ENCODE results near the gene NFIC.

NFIC gene

DNA sequence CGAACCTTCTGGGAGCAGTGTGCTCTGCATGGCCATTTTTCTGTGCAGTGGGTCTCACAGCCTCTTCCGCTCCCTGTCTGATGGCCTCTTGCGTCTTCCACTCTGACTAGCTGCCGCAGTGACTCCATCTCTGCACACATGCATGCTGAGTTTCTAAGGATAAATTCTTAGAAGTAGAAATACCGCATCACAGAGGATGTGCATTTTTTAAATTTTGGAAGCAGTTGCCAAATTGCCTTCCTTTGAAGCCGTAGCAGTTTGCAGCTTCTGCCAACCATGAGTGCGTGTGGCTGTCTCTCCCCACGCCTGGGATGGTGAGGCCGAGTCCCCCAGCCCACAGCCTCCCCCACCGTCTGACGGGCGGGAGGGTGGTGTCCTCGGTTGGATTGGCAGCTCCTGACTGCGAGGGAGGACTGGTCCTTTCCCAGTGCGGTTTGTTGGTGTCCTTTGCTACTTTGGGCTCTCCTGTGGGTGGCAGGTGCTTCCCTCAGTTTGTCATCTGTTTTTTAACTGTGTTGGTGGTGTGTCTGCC, 149.6 kb downstream of the NFIC start:
- peaks cover 4 to 78% of the 10 kb centered on the region in 2 experiments for H3K36me3 ChIP-seq (ENCODE audit: control insufficient read depth in 1 of 2, insufficient read depth in 2 of 2, low read depth in 1 of 2, low read length in 2 of 2)
- H3K14ac ChIP-seq (ENCODE audit: low read length in 2 of 2): no peak overlapping the region
- no peak overlapping the region for H3K23ac ChIP-seq (ENCODE audit: low read length in 2 of 2)
- no peak overlapping the region for H2BK12ac ChIP-seq (ENCODE audit: low read length in 2 of 2)
- no peak overlapping the region for H2AK5ac ChIP-seq (ENCODE audit: low read length, severe bottlenecking)
- no peaks in the 10 kb centered on the region for H3K27me3 ChIP-seq (ENCODE audit: control insufficient read depth in 1 of 2, insufficient read depth in 1 of 2, low read length in 2 of 2)
- H3K4me3 ChIP-seq (ENCODE audit: insufficient read depth in 1 of 2, low read depth in 1 of 2, low read length in 2 of 2): no peak overlapping the region
- H3K4ac ChIP-seq (ENCODE audit: low read depth in 1 of 2, low read length in 2 of 2): no peak overlapping the region
- H2BK15ac ChIP-seq (ENCODE audit: low read depth, poor library complexity, severe bottlenecking): no peak overlapping the region
- DNase-seq: no peak
- no peak overlapping the region for H3K9ac ChIP-seq (ENCODE audit: low read length)
- no peak overlapping the region for H3K4me2 ChIP-seq (ENCODE audit: low read length, poor library complexity, severe bottlenecking)
- peaks cover 64% of the 10 kb centered on the region for H3K4me1 ChIP-seq (ENCODE audit: control insufficient read depth, insufficient read depth, low read depth, low read length)
- H4K91ac ChIP-seq (ENCODE audit: low read length): no peak overlapping the region
- no peak overlapping the region for H2AFZ ChIP-seq (ENCODE audit: low read depth, low read length)
- H3K18ac ChIP-seq (ENCODE audit: low read depth in 1 of 2, low read length in 2 of 2): no peak overlapping the region
- no peak overlapping the region for H2BK120ac ChIP-seq (ENCODE audit: low read depth, low read length)
- H3K9me3 ChIP-seq (ENCODE audit: control insufficient read depth, low read length): no peaks in the 10 kb centered on the region
- no peak overlapping the region for H4K8ac ChIP-seq (ENCODE audit: low read length)
- H2BK5ac ChIP-seq (ENCODE audit: low read depth, low read length, poor library complexity, severe bottlenecking): no peak overlapping the region
- H3K79me1 ChIP-seq (replicated peaks; ENCODE audit: low read length, poor library complexity, severe bottlenecking): peaks cover 16% of the 10 kb centered on the region
- no peak overlapping the region for H3K27ac ChIP-seq (ENCODE audit: low read length, poor library complexity, severe bottlenecking)
- 93% methylated on average over 15 of the region's 15 CpGs for WGBS

DNA sequence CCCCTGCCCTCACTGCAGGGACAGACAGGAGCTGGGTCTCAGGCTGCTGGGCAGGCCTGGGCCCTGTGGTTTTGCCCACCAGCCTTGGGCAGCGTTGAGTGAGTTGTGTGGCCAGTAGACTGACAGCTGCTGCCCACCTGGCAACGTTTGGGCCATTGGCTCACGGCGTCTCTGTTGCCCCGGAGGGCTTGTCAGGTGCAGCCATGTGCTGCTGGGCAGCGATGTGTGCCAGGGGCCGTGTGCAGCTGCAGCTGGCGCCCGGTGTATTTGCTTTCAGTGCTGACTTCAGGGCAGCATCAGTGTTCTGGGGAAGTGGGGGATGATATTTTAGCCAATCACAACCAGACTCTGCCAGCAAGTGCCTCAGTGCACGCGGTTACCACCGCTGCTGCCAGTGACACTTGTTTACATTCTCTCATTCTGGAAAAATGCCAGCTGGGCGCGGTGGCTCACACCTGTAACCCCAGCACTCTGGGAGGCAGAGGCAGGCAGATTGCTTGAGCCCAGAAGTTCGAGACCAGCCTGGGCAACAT, 150.4 kb downstream of the NFIC start:
- no peak overlapping the region for H2AFZ ChIP-seq (ENCODE audit: low read depth, low read length)

DNA sequence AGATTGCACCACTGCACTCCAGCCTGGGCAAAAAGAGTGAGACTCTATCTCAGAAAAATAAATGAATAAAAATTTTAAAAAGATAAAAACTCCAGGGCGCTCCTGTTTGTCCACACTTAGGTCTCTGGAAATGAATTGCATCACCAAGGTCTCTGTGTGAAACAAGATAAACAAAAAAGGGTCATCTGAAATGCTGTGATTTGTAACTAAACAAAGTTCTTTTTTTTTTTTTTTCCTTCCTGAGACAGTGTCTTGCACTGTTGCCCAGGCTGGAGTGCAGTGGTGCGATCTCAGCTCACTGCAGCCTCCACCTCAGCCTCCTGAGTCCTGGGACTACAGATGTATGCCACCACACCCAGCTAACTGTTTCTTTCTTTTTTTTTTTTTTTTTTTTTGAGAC, 151.3 kb downstream of the NFIC start:
- no peak overlapping the region for H3K4me2 ChIP-seq (ENCODE audit: low read length, poor library complexity, severe bottlenecking)
- peaks cover 20% of the 10 kb centered on the region for H3K79me1 ChIP-seq (replicated peaks; ENCODE audit: low read length, poor library complexity, severe bottlenecking)
- peak; percentile 62 for DNase-seq
- H3K27me3 ChIP-seq (ENCODE audit: control insufficient read depth in 1 of 2, insufficient read depth in 1 of 2, low read length in 2 of 2): no peaks in the 10 kb centered on the region
- no peak overlapping the region for H3K4me3 ChIP-seq (ENCODE audit: insufficient read depth in 1 of 2, low read depth in 1 of 2, low read length in 2 of 2)
- H2BK12ac ChIP-seq (ENCODE audit: low read length in 2 of 2): no peak overlapping the region
- H4K8ac ChIP-seq (ENCODE audit: low read length): no peak overlapping the region
- H2BK120ac ChIP-seq (ENCODE audit: low read depth, low read length): no peak overlapping the region
- H2BK5ac ChIP-seq (ENCODE audit: low read depth, low read length, poor library complexity, severe bottlenecking): no peak overlapping the region
- H2BK15ac ChIP-seq (ENCODE audit: low read depth, poor library complexity, severe bottlenecking): no peak overlapping the region
- H3K23ac ChIP-seq (ENCODE audit: low read length in 2 of 2): no peak overlapping the region
- H3K27ac ChIP-seq (ENCODE audit: low read length, poor library complexity, severe bottlenecking): no peak overlapping the region
- H2AK5ac ChIP-seq (ENCODE audit: low read length, severe bottlenecking): no peak overlapping the region
- H2AFZ ChIP-seq (ENCODE audit: low read depth, low read length): no peak overlapping the region
- WGBS: 93% methylated on average over 2 of the region's 2 CpGs
- H3K9me3 ChIP-seq (ENCODE audit: control insufficient read depth, low read length): no peaks in the 10 kb centered on the region
- no peak overlapping the region for H3K4ac ChIP-seq (ENCODE audit: low read depth in 1 of 2, low read length in 2 of 2)
- H3K18ac ChIP-seq (ENCODE audit: low read depth in 1 of 2, low read length in 2 of 2): no peak overlapping the region
- no peak overlapping the region for H3K14ac ChIP-seq (ENCODE audit: low read length in 2 of 2)
- no peak overlapping the region for H4K91ac ChIP-seq (ENCODE audit: low read length)
- peaks cover 4 to 71% of the 10 kb centered on the region in 2 experiments for H3K36me3 ChIP-seq (ENCODE audit: control insufficient read depth in 1 of 2, insufficient read depth in 2 of 2, low read depth in 1 of 2, low read length in 2 of 2)
- H3K4me1 ChIP-seq (ENCODE audit: control insufficient read depth, insufficient read depth, low read depth, low read length): peaks cover 55% of the 10 kb centered on the region
- no peak overlapping the region for H3K9ac ChIP-seq (ENCODE audit: low read length)

More for the DNA sequence above, 150.4 kb downstream of the NFIC start:
- Histone ChIP-seq H2BK12ac (ENCODE audit: low read length in 2 of 2) (no peak overlapping the region), H4K8ac (ENCODE audit: low read length) (no peak overlapping the region), H2BK15ac (ENCODE audit: low read depth, poor library complexity, severe bottlenecking) (no peak overlapping the region), H2BK120ac (ENCODE audit: low read depth, low read length) (no peak overlapping the region), H3K4me2 (ENCODE audit: low read length, poor library complexity, severe bottlenecking) (no peak overlapping the region), H3K4me1 (ENCODE audit: control insufficient read depth, insufficient read depth, low read depth, low read length) (peaks cover 60% of the 10 kb centered on the region), H3K9me3 (ENCODE audit: control insufficient read depth, low read length) (no peaks in the 10 kb centered on the region), H2AK5ac (ENCODE audit: low read length, severe bottlenecking) (no peak overlapping the region), H3K27me3 (ENCODE audit: control insufficient read depth in 1 of 2, insufficient read depth in 1 of 2, low read length in 2 of 2) (no peaks in the 10 kb centered on the region), H4K91ac (ENCODE audit: low read length) (no peak overlapping the region), H3K9ac (ENCODE audit: low read length) (no peak overlapping the region), H3K4me3 (ENCODE audit: insufficient read depth in 1 of 2, low read depth in 1 of 2, low read length in 2 of 2) (peak overlapping the region in 1 of 2 experiments; percentile 34), H3K36me3 (ENCODE audit: control insufficient read depth in 1 of 2, insufficient read depth in 2 of 2, low read depth in 1 of 2, low read length in 2 of 2) (peaks cover 4 to 71% of the 10 kb centered on the region in 2 experiments), H3K4ac (ENCODE audit: low read depth in 1 of 2, low read length in 2 of 2) (no peak overlapping the region), H3K18ac (ENCODE audit: low read depth in 1 of 2, low read length in 2 of 2) (peak overlapping the region in 1 of 2 experiments; percentile 26), H2BK5ac (ENCODE audit: low read depth, low read length, poor library complexity, severe bottlenecking) (no peak overlapping the region), H3K23ac (ENCODE audit: low read length in 2 of 2) (no peak overlapping the region), H3K14ac (ENCODE audit: low read length in 2 of 2) (peak overlapping the region in 1 of 2 experiments; percentile 36), H3K27ac (ENCODE audit: low read length, poor library complexity, severe bottlenecking) (no peak overlapping the region), H3K79me1 (replicated peaks; ENCODE audit: low read length, poor library complexity, severe bottlenecking) (peaks cover 16% of the 10 kb centered on the region)
- no peak for DNase-seq
- 91% methylated on average over 15 of the region's 15 CpGs for WGBS

DNA sequence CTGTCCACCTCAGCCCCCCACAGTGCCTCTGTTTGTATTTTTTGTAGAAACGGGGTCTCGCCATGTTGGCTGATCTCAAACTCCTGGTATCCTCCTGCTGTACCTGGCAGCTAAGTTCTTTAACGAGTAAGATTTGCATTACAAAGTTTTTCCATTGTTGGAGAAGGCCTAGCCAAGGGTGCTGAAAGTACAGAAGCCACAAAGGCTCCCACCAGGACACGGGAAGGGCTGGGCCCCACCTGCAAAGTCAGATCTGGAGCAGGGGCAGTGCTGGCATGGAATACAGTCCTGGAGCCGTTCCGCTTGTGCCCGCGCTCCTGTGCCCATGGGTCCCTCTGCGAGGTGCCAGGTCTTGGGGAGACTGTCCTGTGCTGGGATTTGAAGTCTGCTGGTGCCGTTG, 151.9 kb downstream of the NFIC start:
- Histone ChIP-seq H3K27ac (ENCODE audit: low read length, poor library complexity, severe bottlenecking) (no peak overlapping the region), H2AFZ (ENCODE audit: low read depth, low read length) (no peak overlapping the region), H2BK15ac (ENCODE audit: low read depth, poor library complexity, severe bottlenecking) (no peak overlapping the region), H2BK120ac (ENCODE audit: low read depth, low read length) (no peak overlapping the region), H3K4me3 (ENCODE audit: insufficient read depth in 1 of 2, low read depth in 1 of 2, low read length in 2 of 2) (no peak overlapping the region), H3K36me3 (ENCODE audit: control insufficient read depth in 1 of 2, insufficient read depth in 2 of 2, low read depth in 1 of 2, low read length in 2 of 2) (peaks cover 5 to 71% of the 10 kb centered on the region in 2 experiments), H3K4me1 (ENCODE audit: control insufficient read depth, insufficient read depth, low read depth, low read length) (peaks cover 50% of the 10 kb centered on the region), H4K91ac (ENCODE audit: low read length) (no peak overlapping the region), H3K9me3 (ENCODE audit: control insufficient read depth, low read length) (no peaks in the 10 kb centered on the region), H2BK5ac (ENCODE audit: low read depth, low read length, poor library complexity, severe bottlenecking) (no peak overlapping the region), H3K4ac (ENCODE audit: low read depth in 1 of 2, low read length in 2 of 2) (no peak overlapping the region), H2BK12ac (ENCODE audit: low read length in 2 of 2) (peak overlapping the region in 1 of 2 experiments; percentile 24), H3K79me1 (replicated peaks; ENCODE audit: low read length, poor library complexity, severe bottlenecking) (peaks cover 24% of the 10 kb centered on the region), H3K9ac (ENCODE audit: low read length) (no peak overlapping the region), H3K23ac (ENCODE audit: low read length in 2 of 2) (no peak overlapping the region), H2AK5ac (ENCODE audit: low read length, severe bottlenecking) (peak overlapping the region; percentile 32), H3K18ac (ENCODE audit: low read depth in 1 of 2, low read length in 2 of 2) (no peak overlapping the region), H3K4me2 (ENCODE audit: low read length, poor library complexity, severe bottlenecking) (no peak overlapping the region), H3K14ac (ENCODE audit: low read length in 2 of 2) (no peak overlapping the region), H3K27me3 (ENCODE audit: control insufficient read depth in 1 of 2, insufficient read depth in 1 of 2, low read length in 2 of 2) (no peaks in the 10 kb centered on the region), H4K8ac (ENCODE audit: low read length) (no peak overlapping the region)
- WGBS: 90% methylated on average over 10 of the region's 10 CpGs
- no peak for DNase-seq

All from mesenchymal stem cell (in vitro differentiated cells and primary cell).